G401.6 (cell line): ENCODE data around the gene VMO1.

Experiments
- FAIRE-seq: peaks from 2 replicates; lab custom pipeline; 2012; peaks lifted over from hg19 to GRCh38; lab: Jason Lieb, UNC

VMO1 gene

DNA sequence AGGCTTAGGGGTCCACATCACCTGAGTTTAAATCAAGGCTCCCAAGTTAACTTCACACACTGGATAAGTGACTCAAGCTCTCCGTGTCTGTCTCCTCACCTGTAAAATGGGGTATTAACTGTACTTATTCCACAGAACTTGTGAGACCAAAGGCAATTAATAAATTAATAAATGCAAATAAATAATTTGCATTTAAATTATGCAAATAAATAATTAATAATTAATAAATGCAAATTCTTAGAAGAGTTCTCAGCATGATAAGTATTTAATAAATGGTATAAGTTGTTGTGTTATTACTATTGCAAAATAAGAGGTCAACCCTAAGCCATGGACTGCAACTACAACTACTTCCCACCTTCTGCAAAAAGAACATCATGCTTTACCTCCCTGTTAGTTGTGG lies 32.8 kb downstream of the VMO1 start:
- no peak for FAIRE-seq

DNA sequence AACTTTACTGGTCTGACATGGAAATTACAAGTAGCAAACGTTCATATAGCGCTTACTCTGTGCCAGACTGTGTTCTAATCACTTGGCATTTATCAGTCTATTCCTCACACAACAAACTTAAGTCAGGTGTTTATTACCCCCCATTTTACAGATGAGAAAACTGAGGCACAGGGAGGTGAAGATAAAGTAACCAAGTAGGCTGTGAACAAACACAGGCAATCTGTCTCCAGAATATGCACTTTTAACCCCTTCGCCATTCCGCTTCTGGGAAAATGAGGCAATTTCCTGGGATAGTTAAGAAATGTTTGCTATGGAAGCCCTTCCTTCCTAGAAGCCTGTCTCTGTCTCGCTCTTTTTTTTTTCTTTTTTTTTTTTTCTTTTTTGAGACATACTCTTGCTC lies 34.2 kb downstream of the VMO1 start:
- no peak for FAIRE-seq

DNA sequence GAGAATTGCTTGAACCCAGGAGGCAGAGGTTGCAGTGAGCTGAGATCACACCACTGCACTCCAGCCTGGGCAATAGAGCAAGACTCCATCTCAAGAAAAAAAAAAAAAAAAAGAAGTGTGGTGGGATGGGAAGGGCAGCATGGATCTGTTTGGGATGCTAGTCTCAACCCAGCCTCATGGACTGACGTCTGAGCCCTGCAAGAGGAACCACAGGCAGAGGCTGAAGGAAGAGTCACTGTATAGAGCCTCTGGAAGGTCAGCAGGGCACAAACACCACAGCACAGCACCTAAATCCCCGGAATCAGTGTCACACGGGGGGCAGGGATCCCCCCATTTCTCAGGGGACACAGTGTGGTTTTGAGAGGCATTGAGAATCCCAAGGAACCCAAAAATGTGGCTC lies 35.6 kb downstream of the VMO1 start:
- FAIRE-seq = no peak

DNA sequence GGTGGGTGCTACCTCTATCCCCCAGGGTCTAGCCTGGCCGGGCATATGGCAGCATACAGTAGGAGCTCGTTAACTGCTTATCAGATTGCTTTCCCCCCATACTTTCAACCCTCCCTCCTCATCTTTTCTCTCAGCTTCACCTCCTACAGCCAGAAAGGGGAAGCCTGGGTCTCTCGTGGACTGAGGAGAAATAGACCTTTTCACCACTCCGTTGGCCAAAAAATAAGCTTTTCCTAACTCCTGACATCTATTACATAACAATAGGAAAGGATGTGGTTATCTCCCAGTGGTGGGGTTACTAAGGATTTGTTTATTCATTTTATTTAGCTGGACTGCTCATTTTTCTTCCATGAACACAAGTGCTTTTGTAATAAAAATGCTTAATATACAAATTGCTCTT lies 37.5 kb downstream of the VMO1 start:
- no peak for FAIRE-seq

DNA sequence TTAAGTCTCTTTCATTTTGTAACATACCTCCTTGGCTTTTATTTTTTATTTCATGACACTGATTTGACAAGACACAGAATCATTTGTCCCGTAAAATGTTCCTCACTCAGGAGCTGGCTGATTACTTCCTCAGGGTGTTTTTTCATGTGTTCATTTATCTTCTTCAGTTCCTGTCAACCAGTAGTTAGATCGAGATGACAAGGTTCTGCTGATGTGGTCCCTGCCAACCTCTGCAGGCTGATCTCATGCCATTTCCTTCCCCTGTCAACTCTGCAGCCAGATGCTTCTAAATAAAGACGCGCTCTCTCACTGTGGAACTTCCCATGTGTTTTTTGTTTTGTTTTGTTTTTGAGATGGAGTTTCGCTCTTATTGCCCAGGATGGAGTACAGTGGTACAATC lies 38.3 kb downstream of the VMO1 start:
- no peak for FAIRE-seq

DNA sequence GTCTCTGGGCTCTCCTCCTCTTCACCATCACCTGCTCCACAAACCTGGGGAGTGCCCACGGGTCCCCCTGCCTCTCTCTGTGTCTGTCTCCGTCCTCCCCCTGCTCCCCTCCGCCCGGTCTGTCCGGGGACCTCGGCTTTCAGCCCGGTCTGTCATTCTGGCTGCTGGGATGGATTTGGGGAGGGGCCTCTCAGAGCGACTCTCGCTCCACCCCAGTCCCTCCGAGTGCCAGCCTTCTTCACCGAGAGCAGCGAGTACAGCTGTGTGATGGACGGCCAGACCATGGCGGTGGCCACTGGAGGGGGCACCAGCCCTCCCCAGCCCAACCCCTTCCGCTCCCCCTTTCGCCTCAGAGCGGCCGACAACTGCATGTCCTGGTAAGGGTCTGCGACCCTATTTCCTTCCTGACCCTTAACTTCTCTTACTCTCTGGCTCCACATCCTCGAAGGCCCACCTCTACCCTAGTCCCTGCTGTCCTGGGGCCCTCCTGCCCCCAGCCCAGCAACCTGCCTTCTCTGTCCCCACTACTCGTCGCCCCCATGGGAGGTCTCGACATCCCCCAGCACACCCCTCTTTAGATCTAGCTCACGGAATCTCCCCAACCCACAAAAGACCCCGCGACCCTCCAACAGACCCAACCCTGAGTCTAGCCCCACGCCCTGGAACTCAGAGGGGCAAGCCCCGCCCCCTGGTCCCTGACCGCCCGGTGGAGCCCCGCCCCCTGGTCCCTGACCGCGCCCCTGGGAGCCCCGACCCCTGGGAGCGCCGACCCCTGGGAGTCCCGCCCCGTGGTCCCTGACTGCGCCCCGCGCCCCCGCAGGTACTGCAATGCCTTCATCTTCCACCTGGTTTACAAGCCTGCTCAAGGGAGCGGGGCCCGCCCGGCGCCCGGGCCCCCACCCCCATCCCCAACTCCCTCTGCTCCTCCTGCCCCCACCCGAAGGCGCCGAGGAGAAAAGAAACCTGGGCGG lies 40.9 kb downstream of the VMO1 start:
- FAIRE-seq = no peak

DNA sequence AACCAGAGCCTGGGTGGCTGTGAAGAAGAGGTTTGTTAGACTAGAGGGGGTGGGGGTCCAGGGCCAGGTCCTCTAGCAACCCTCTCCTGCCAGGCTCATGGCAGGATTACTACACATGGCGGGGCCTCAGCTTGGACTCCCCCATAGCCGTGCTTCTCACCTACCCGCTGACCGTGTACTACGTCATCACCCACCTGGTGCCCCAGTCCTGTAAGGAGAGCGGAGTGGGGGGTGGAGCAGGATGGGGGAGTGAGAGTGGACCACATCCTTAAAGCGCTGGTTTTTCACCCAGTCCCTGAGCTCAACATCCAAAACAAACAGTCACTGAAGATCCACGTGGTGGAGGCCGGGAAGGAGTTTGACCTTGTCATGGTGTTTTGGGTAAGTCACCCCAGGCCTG lies 42.3 kb downstream of the VMO1 start:
- no peak for FAIRE-seq

DNA sequence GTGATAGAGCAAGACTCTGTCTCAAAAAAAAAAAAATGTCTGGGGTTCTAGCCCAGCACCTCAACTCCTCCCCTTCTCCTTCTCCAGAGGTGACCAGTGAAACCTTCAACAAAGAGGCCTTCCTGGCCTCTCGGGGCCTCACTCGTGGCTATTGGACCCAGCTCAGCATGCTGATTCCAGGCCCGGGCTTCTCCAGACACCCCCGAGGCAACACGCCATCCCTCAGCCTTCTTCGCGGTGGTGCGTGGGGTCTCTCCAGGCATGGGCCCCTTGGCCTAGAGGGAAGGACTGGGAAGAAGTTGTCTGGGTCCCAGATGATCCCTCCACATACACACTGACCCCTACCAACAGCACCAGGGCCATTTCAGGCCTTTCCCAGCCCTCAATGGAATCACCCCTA lies 42.9 kb downstream of the VMO1 start:
- FAIRE-seq = no peak

DNA sequence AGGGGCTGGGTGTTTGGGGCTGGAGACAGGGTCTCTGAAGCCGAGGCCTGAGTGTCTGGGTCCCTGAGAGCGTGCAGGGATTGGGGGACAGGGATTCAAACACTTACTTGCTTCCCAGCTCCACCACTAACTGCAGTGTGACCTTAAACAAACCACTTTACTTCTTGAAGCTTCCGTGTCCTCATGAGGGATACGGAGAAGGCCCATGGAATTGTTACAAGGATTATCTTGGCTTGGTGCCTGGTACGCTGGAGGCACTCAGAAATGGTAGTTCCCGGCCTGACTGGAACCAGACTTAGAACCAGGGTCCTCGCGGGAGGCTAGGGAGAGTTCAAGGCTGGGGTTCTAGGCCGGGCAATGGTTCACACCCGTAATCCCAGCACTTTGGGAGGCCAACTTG lies 43.5 kb downstream of the VMO1 start:
- FAIRE-seq = no peak

DNA sequence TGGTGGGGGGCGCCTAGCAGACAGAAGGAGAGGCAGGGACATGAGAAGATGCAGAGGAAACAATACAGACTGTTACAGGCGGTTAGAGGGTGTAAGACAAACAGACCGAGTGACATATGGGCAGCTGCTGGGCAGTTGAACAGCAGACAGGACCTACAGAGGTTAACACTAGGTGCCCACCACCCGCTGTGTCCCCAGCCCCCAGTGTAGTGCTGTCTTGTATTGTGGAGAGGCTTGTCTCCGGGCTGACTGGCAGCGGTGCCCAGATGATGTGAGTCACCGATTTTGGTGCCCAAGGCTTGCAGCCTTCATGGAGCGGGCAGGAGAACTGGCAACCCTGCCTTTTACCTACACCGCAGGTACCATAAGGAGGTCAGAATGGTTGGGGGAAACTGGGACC lies 44.0 kb downstream of the VMO1 start:
- no peak for FAIRE-seq

DNA sequence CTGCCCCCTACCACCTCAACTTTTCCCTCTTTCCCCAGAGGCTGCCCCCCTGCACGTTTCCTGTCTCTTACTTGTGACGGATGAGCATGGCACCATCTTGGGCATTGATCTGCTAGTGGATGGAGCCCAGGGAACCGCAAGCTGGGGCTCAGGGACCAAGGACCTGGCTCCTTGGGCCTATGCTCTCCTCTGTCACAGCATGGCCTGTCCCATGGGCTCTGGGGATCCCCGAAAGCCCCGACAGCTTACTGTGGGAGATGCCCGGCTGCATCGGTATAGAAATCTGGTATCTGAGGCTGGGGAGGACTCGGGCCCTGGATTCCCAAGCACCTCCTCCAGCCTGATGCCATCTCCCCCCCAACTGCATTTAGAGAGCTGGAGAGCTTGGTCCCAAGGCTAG lies 44.6 kb downstream of the VMO1 start:
- FAIRE-seq = no peak

DNA sequence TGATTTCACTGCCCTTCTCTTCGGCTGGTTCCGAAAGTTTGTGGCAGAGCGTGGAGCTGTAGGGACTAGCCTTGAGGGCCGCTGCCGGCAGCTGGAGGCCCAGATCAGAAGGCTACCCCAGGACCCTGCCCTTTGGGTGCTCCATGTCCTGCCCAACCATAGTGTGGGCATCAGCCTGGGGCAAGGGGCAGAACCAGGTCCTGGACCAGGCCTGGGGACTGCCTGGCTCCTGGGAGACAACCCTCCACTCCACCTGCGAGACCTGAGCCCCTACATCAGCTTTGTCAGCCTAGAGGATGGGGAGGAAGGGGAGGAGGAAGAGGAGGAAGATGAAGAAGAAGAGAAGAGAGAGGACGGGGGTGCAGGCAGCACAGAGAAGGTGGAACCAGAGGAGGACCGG lies 45.6 kb downstream of the VMO1 start:
- no peak for FAIRE-seq

DNA sequence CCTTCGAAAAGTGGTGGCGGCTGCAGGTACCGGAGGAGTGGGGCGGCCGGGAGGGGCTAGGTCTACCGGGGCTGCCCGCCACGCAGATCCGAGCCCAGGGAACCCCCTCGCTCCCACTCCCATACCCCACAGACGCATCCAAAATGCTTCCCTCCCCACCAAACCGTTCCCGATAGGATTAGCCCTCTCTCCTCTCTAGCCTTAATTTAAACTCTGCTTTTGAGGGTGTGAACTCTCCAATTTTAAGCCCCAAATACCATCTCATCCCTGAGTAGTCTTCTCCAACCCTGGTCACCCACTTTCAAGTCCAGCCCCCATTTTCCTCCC lies 46.2 kb downstream of the VMO1 start:
- no peak for FAIRE-seq

DNA sequence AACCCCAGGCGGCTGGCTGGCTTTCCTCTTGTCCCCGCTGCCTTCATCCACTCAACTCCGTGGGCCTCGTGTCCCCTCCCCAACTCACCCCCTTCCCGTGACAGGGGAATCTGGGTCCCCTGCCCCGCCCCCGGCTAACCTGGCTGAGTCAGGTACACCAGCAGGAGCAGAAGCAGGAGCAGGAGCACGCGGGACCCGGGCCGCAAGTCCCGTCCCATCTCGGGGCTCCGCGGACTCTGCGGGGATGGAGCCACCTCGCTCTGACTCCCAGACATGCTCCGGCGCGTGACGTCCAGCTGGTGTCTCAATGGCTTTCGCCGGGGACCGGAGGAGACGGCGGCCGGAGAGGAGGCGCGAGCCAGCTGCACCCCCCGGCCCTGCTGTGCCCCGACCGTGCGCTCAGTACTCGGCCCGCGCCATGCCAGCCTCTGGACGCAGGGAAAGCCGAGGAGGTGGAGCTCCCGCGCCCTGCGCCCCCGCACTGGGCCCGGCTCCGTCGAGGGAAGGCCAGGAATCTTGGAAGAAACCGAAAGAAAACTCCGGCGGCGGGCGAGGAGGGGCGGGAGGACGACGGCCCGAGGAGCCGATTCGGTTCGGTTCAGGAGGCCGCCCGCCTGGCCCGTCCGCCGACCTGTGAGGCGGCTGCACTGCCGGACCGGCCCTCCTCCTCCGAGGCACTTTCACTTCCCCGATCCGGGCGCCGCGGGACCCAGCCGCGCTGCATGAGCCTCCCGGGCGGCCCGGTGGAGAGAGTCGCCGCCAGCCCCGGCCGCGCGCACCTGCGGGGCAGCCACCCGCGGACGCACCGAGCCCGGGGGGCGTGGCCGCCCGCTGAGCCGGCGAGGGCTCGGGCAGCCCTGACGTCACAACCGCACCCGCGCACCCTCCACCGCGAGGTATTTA lies 46.8 kb downstream of the VMO1 start, which contains the start of the genes CXCL16 and ZMYND15:
Gene CXCL16, minus strand, starts transcription at position 807 of the 903 bp plus-strand sequence. Its CDS starts 589 bp downstream, at position 218.
Gene ZMYND15, plus strand, starts transcription at position 712 of the 903 bp plus-strand sequence. CDS start 716 bp downstream, outside the sequence.
- no peak for FAIRE-seq

DNA sequence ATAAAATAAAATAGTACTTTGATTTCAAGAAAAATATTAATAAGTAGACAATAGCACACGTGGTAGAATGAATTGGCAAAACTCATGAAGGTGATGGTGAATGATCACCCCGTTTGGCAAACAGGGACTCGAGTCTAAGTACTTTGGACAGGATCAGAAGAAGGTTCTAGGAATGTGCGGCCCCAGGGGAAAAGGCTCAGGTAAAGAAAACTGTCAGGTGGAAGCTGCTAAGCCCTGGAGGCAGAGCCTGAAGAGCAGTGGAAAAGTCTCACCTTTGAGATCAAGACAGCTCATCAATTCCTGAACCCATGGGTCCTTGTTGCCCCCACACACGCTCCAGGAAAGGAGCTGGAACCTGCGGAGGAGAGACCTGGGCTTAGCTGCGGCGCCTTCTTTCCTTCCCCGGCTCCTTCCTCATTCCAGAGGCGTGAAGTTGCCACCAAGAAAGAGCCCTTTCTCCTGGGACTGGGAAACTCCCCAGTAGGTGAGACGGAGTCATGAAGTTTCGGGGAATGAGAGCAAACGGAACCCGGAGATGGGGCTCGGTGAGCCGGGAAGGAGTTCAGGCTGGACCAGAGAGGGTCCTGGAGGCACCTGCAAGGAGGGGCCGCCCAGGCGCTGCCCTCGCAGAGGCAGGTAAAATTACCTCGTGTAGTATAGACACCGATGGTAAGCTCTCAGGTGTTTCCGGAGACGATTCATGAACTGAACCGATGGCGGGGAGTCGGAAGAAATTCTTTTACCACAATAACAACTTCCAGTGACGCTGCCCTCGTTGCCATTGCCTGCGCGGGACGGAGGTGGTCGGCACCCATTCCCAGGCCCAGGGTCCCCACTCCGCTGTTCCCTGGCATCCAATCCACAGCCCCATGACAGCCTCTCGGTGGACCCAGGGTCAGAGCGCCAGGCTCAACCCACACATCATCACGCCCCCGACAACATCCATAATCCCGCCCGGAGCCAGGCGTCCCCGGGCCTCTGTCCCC lies 47.7 kb downstream of the VMO1 start:
- no peak for FAIRE-seq

DNA sequence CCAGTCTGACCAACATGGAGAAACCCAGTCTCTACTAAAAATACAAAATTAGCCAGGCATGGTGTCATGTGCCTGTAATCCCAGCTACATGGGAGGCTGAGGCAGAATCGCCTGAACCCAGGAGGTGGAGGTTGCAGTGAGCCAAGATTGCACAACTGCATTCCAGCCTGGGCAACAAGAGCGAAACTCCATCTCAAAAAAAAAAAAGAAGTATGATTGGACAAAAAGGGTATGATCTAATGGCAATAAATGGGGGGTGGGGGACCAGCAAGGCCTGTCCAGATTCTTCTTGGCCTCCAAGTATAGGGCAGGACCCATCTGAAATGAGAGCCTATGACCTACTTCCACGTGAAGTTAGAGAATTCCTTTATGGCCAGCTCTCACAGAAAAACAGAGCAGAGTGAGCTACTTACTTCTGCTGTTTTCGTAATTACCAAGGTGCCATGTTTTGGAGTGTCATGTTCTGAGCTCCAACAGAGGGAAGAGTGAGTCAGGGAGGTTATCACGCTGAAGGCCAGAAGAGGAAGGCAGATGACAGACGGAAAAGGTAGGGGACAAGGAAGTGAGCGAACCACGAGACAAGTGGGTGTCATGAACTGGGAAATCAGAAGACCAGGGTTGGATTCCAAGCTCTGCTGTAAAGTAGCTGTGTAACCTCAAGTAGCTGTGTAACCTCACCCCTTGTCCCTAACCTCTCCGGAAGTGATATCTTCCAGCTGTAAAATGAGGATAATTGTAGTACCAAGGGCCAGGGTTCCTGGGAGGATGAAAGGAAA lies 50.1 kb downstream of the VMO1 start:
- no peak for FAIRE-seq
